GM11168 (cell line): ENCODE data around the gene HDAC10.

Experiments
- in situ Hi-C: fragments of 300-500 bp; cut with MboI; formaldehyde crosslinking; loops from one replicate; pipeline ENCODE4 v1.12.0; 2022; ENCODE audit warnings: low sequenced_read_pairs; ENCODE audit not compliant: unreplicated experiment

HDAC10 gene

GRCh38 chr22:50259302-50259701, 8.2 kb upstream of the HDAC10 start:
- in situ Hi-C loops, result loop anchor here (5.0 kb wide), 1 partner anchor 83 kb away; the partner anchor contains the start of gene PPP6R2

- in situ Hi-C loops, result loop anchor here (5.0 kb wide), 1 partner anchor 84 kb away; the partner anchor contains the start of gene PPP6R2
Observed at GRCh38 chr22:50258361-50259292, 7.6 kb upstream of the HDAC10 start.

GRCh38 chr22:50257451-50258360, 6.6 kb upstream of the HDAC10 start:
- in situ Hi-C loops, result loop anchor here (5.0 kb wide), 1 partner anchor 85 kb away; the partner anchor contains the start of gene PPP6R2

GRCh38 chr22:50257041-50257440, 6.0 kb upstream of the HDAC10 start:
- in situ Hi-C loops, result loop anchor here (5.0 kb wide), 1 partner anchor 85 kb away; the partner anchor contains the start of gene PPP6R2

- in situ Hi-C loops, result loop anchor here (5.0 kb wide), 1 partner anchor 86 kb away; the partner anchor contains the start of gene PPP6R2
Observed at GRCh38 chr22:50256258-50256862, 5.3 kb upstream of the HDAC10 start.

GRCh38 chr22:50255607-50256006, 4.5 kb upstream of the HDAC10 start:
- in situ Hi-C loops, result loop anchor here (5.0 kb wide), 1 partner anchor 87 kb away; the partner anchor contains the start of gene PPP6R2

GRCh38 chr22:50255099-50255498, 4.0 kb upstream of the HDAC10 start:
- in situ Hi-C loops, result loop anchor here (5.0 kb wide), 1 partner anchor 87 kb away; the partner anchor contains the start of gene PPP6R2

GRCh38 chr22:50253941-50254340, 2.9 kb upstream of the HDAC10 start:
- in situ Hi-C loops, result no loop called here

- in situ Hi-C loops, result no loop called here
Observed at GRCh38 chr22:50253046-50253915, 2.2 kb upstream of the HDAC10 start.

GRCh38 chr22:50252082-50253045, 1.3 kb upstream of the HDAC10 start:
- in situ Hi-C loops, result no loop called here

GRCh38 chr22:50251477-50252081, 514 bp upstream of the HDAC10 start:
- in situ Hi-C loops, result no loop called here

- in situ Hi-C loops, result no loop called here
Observed at GRCh38 chr22:50250249-50250554, 863 bp downstream of the HDAC10 start.

- in situ Hi-C loops, result no loop called here
Observed at GRCh38 chr22:50249341-50250248, 1.5 kb downstream of the HDAC10 start.

- in situ Hi-C loops, result no loop called here
Observed at GRCh38 chr22:50248196-50249081, 2.6 kb downstream of the HDAC10 start.

GRCh38 chr22:50247748-50248147, 3.3 kb downstream of the HDAC10 start:
- in situ Hi-C loops, result no loop called here
